ENCODE measurements around the gene ACOT6.

- TF ChIP-seq CTCF (IDR thresholded peaks at IDR 0.05), result peak; percentile 94
- no peak for TF ChIP-seq ZFX (IDR thresholded peaks at IDR 0.05; ENCODE audit: borderline replicate concordance)
These were observed 21.0 kb downstream of the ACOT6 start for GRCh38 chr14:73633116-73634010.

All from 22Rv1 (cell line).